IMR-90 (cell line): ENCODE data around the gene KRTAP12-2.

Source experiments
- BHLHE40 ChIP-seq: fragments of 150-350 bp; IDR thresholded peaks from 2 replicates; pipeline ENCODE4 v1.6.1; 2016; ENCODE audit warnings: mild to moderate bottlenecking, low read depth, low read length
- CEBPB ChIP-seq: IDR thresholded peaks from 2 replicates; pipeline ENCODE4 v1.6.1; 2012; ENCODE audit warnings: low read depth, low read length, improper control_type of control experiment
- CTCF ChIP-seq: conservative IDR thresholded peaks from 2 replicates; pipeline ENCODE4 v1.5.1; 2012; ENCODE audit warnings: mild to moderate bottlenecking, low read depth, low read length, improper control_type of control experiment
- ELK1 ChIP-seq: fragments of 150-350 bp; IDR thresholded peaks from 2 replicates; pipeline ENCODE4 v1.6.1; 2016; ENCODE audit warnings: low read depth, mild to moderate bottlenecking, low read length, moderate library complexity, borderline replicate concordance
- MAFK ChIP-seq: IDR thresholded peaks from 2 replicates; pipeline ENCODE4 v1.6.1; 2012; ENCODE audit warnings: low read depth, low read length, improper control_type of control experiment
- MXI1 ChIP-seq: IDR thresholded peaks from 2 replicates; pipeline ENCODE4 v1.6.1; 2012; ENCODE audit warnings: low read depth, mild to moderate bottlenecking, low read length, moderate library complexity, borderline replicate concordance
- POLR2A ChIP-seq: IDR thresholded peaks from 2 replicates; pipeline ENCODE4 v1.6.1; 2012; ENCODE audit warnings: mild to moderate bottlenecking, low read depth, low read length
- RCOR1 ChIP-seq: IDR thresholded peaks from 2 replicates; pipeline ENCODE4 v1.6.1; 2012; ENCODE audit warnings: mild to moderate bottlenecking, low read length, improper control_type of control experiment; ENCODE audit not compliant: insufficient replicate concordance
- SMC3 ChIP-seq: fragments of 150-350 bp; IDR thresholded peaks from 2 replicates; pipeline ENCODE4 v1.6.1; 2016; ENCODE audit warnings: low read depth, mild to moderate bottlenecking, antibody characterized with exemption, low read length, moderate library complexity
- USF2 ChIP-seq: fragments of 150-350 bp; IDR thresholded peaks from 2 replicates; pipeline ENCODE4 v1.6.1; 2017; ENCODE audit warnings: mild to moderate bottlenecking, antibody characterized with exemption, low read length, low read depth

DNA sequence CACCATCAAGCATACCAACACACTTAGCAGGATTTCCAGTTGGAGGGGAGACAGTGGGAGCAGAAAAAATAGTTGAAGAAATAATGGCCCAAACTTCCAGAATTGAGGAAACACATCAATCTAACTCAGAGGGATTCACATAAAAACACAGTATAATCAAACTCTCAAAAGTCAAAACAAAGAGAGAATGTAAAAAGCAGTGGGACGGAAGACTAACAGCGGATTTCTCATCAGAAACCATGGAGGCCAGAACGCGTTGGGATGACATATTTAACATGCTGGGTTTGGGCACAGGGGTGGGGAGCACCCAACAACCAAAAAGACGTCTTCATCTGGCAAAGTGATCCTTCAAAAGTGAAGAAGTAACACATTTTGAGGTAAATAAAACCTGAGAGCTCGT lies 46.8 kb downstream of the KRTAP12-2 start:
- TF ChIP-seq RCOR1 (no peak), CTCF (no peak), USF2 (no peak), CEBPB (no peak), POLR2A (no peak), MAFK (no peak), SMC3 (no peak), ELK1 (no peak), BHLHE40 (no peak), MXI1 (no peak)
